HG03095 (cell line): ENCODE data around the gene ADCY10.
"Not testable (repeated sequence)": the region's sequence is repeated elsewhere in the genome, so short reads cannot be mapped to it uniquely, and the experiment has no call there.

Experiments used
- ATAC-seq: cut with Tn5 transposase; IDR thresholded peaks from one replicate; pipeline ENCODE4 v1.9.1; 2021; ENCODE audit warnings: moderate library complexity; ENCODE audit not compliant: unreplicated experiment

Gene ADCY10, protein sequence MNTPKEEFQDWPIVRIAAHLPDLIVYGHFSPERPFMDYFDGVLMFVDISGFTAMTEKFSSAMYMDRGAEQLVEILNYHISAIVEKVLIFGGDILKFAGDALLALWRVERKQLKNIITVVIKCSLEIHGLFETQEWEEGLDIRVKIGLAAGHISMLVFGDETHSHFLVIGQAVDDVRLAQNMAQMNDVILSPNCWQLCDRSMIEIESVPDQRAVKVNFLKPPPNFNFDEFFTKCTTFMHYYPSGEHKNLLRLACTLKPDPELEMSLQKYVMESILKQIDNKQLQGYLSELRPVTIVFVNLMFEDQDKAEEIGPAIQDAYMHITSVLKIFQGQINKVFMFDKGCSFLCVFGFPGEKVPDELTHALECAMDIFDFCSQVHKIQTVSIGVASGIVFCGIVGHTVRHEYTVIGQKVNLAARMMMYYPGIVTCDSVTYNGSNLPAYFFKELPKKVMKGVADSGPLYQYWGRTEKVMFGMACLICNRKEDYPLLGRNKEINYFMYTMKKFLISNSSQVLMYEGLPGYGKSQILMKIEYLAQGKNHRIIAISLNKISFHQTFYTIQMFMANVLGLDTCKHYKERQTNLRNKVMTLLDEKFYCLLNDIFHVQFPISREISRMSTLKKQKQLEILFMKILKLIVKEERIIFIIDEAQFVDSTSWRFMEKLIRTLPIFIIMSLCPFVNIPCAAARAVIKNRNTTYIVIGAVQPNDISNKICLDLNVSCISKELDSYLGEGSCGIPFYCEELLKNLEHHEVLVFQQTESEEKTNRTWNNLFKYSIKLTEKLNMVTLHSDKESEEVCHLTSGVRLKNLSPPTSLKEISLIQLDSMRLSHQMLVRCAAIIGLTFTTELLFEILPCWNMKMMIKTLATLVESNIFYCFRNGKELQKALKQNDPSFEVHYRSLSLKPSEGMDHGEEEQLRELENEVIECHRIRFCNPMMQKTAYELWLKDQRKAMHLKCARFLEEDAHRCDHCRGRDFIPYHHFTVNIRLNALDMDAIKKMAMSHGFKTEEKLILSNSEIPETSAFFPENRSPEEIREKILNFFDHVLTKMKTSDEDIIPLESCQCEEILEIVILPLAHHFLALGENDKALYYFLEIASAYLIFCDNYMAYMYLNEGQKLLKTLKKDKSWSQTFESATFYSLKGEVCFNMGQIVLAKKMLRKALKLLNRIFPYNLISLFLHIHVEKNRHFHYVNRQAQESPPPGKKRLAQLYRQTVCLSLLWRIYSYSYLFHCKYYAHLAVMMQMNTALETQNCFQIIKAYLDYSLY (N-terminal part only)

GRCh38 chr1:167913895-167914496 is at the start of gene ADCY10:
ADCY10 (minus strand) TSS chr1:167914134; CDS start chr1:167905140, 8,994 bp downstream.
- no peak for ATAC-seq

DNA sequence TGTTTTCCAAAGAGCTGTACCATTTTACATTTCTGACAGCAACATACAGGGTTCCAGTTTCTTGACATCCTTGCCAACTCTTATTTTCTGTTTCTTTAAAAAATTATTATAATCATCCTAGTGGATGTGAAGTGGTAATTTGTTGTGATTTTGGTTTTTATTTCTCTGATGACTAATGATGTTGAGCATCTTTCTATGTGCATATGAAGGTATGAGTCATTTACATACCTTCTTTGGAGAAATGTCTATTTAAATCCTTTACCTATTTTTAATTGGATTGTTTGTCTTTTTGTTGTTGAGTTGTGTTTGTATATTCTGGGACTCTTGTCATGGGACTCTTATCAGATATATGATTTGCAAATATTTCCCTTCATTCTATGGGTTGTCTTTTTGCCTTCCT is 43.8 kb upstream of the ADCY10 start:
- no peak for ATAC-seq

DNA sequence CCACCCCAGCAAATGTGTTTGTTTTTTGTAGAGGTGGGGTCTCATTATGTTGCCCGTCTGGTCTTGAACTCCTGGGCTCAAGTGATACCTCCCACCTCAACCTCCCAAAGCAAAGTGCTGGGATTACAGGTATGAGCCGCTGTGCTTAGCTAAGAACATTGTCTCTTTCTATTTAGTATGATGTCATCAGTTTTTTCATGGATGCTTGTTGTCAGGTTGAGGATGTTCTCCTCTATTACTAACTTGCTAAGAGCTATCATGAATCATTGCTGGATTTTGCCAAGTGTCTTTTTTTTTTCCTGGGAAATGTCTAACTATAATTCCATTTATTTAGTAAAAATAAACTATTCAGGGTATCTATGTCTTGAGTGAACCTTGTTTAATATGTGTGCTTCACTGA is 42.0 kb upstream of the ADCY10 start:
- ATAC-seq, result no peak

- no peak for ATAC-seq
Measured at GRCh38 chr1:167950569-167950968, 36.6 kb upstream of the ADCY10 start.

DNA sequence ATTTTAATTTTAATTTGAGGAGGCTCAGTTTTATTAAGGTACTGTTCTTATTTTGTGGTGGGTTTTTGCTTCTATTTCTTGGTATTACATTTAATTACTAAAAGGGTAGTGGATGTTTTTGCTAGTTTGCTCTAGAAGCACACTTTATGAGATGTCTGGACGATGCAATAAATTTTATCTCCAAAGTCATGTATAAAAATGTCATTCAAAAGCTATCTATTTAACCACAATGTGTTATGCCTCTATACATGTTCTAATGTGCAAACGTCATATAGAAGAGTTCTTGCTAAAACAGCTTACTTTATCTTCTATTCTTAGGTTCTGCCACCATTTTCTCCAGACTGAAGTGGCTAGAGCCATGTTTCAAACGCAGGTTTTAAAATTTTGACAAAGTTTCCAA is 35.9 kb upstream of the ADCY10 start:
- ATAC-seq, result no peak

DNA sequence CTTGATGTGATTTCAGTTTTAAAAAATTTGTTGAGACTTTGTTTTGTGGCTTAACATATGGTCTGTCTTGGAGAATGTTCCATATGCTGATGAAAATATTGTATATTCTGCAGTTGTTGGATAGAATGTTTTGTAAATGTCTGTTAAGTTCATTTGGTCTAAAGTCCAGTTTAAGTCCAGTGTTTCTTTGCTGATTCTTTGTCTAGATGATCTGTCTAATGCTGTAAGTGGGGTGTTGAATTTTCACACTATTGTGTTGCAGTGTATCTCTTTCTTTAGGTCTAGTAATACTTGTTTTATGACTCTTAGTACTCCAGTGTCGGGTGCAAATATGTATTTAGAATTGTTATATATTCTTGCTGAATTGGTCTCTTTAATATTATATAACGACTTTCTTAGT is 33.8 kb upstream of the ADCY10 start:
- ATAC-seq, result no peak

DNA sequence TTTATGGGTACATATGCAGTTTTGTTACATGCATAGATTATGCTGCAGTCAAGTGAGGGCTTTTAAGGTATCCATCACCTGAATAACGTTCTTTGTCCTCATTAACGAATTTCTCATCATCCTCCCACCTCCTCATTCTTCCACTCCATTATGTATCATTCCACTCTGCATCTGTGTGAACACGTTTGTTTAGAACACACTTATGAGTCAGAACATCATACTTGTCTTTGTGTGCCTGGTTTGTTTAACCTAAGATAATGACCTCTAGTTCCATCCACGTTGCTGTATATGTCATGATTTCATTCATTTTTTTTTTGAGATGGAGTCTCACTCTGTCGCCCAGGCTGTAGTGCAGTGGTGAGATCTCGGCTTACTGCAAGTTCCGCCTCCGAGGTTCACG is 29.6 kb upstream of the ADCY10 start:
- no peak for ATAC-seq

DNA sequence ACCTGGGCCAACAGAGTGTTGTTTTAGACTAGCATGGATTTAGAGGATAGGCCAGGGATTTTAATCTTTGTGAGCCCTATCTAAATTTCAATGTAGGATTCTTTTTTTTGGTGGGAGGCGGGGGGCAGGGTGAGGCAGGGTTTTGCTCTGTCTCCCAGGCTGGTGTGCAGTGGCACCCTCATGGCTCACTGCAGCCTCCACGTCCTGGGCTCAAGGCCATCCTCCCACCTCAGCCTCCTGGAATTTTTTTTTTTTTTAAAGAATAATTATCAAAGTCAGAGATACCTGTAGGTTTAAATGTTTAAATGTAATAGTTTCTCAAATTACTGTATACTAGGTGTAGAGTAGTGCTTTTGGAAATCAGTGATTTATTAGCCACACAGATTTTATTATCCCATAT is 26.3 kb upstream of the ADCY10 start:
- no peak for ATAC-seq

GRCh38 chr1:167938080-167938636 is 24.2 kb upstream of the ADCY10 start:
- ATAC-seq, result no peak

GRCh38 chr1:167937709-167938010 is 23.7 kb upstream of the ADCY10 start:
- no peak for ATAC-seq

DNA sequence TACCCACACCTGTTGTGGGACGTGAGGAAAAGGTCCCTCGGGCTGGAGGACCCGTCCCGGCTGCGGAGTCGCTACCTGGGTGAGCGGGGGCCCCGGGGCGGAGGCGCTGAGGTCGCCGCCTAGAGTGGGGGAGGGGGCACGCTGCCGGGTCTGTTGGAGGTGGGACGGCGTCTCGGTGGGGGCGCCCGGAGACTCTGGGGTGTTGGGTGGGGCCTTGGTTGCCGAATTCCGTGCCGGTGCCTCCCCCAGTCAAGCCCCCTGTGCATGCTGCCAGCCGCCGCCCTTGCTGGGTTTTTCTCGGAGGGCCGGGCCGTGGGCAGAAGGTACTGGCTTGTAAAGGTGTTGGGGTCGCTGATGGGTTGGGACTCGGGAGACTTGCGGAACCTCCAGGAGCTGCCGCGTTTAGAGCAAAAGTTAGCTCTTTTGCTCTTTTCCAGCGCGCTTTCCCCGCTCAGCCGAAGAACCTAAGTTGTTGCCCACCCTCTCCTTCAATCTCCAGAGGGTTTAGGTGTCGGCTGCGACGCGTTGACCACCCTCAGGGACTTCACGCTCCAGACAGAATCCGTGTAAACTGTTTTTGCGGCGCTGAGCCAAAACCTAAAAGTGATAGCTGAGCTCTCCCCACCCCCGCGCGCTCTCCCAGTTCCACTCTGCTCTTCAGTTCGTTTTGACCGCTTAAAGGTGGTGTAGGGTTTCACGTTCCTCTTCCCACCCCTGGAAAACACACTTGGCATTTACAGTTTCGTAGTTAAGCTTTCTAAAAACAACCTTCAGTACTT is 23.2 kb upstream of the ADCY10 start, which contains the start of gene MPC2:
MPC2 (minus strand) TSS at position 143 of the 779 bp plus-strand sequence. CDS start 1,231 bp downstream, outside the sequence.
- peak; percentile 7 for ATAC-seq

- ATAC-seq, result peak; percentile 71
Measured at GRCh38 chr1:167936068-167936929, 22.4 kb upstream of the ADCY10 start, which contains the start of gene DCAF6. DCAF6 (plus strand) TSS chr1:167936683; CDS start chr1:167936912, 229 bp downstream.

DNA sequence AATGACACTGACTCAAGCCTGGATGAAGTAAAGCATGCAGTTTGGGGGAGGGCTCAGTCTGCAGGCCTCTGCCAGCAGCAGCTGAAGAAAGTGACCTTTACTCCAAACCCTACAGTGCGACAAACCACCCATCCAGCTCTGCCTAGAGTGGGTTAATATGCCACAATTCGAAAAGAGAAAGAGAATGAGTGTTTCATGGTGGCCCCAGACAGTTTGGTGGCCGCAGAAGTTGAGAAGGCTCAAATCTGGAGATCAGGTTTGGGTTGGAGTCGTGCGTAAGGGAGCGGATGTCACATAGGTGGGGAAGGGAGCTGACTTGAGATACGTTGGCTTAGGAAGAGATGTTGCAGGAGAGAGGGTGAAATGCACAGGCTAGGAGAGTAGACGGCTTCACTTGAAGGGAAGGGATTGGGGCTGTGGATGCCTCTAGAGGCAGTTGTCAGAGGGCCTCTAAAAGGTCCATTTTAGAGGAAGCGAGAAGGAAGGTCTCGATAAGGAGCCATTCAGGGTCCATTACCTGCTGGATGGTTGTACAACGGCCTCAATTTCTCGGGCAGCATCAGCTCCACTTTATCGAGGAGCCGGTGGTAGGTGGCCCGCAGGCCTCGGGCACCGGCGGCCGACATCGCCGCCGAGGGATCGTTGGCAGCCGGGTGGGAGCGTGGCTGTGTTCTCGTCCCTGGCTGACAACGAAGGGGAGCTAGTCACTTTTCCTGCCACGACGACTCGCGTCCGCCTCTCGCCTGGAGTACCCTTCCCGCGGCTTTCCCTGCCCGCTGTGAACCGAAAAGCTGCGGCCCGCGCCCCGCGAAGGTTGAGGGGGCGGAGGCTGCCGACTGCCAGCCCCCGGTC is 21.5 kb upstream of the ADCY10 start:
- ATAC-seq, result peak; percentile 6

GRCh38 chr1:167934426-167935215 is 20.7 kb upstream of the ADCY10 start:
- no peak for ATAC-seq

DNA sequence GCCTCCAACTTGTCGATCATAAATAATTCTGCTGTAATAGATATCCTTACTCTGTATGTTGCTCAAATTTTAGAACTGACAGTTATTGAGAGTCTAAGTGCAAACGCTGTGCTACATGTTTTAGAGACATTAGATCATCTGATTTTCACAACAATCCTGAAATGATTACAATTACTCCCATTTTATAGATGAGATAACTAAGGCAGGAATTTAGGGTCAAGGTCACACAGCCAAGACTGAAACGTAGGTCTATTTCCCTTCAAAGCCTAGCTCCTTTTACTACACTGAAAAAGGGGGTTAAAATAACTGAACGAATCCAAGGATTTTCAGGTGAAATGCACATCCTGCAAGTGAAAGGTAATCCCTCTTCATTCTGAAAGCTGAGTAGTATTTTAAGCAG is 19.9 kb upstream of the ADCY10 start:
- ATAC-seq, result no peak

GRCh38 chr1:167929725-167930124 is 15.8 kb upstream of the ADCY10 start:
- no peak for ATAC-seq

DNA sequence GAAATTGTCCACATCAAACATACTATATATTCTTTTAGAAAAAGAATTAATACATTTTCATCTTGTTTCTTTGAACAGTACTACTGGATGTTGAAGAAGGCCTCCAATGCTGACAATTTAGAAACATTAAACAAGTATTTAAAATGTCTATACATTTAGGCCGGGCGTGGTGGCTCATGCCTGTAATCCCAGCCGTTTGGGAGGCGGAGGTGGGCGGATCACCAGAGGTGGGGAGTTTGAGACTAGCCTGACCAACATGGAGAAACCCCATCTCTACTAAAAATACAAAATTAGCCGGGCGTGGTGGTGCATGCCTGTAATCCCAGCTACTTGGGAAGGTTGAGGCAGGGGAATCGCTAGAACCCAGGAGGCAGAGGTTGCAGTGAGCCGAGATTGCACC is 15.0 kb upstream of the ADCY10 start:
- not testable (repeated sequence) for ATAC-seq
